Activated T-cell treated with anti-CD3 and anti-CD28 coated beads for 4 hours (primary cell): Measurements from ENCODE around the gene TPK1.
A peak's percentile ranks its signal among the peaks of the same experiment; 100 is the strongest.
"Not testable (repeated sequence)": the region's sequence is repeated elsewhere in the genome, so short reads cannot be mapped to it uniquely, and the experiment has no call there.

ENCODE experiments used
- DNase-seq: peaks from one replicate; pipeline ENCODE4 v3.0.0-alpha.2; 2020

Gene TPK1

GRCh38 chr7:144821067-144821466 lies 14.8 kb downstream of the TPK1 start:
- no peak for DNase-seq

DNA sequence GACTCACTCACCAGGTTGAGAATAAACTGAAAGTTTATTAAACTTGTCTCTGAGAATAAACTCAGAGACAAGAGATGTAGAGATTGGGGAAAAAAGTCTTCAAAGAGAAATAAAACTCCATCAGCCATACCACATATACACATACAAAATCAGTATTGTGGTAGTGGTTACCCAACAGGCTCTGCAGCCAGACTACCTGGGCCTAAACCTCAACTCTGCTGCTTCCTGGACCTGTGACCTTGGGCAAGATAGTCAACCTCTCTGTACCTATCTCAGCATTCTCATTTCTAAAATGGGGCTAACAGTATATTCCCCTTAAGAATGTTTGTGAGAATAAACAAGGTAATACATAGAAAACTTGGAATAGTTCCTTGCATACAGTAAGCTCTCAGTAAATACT lies 15.3 kb downstream of the TPK1 start:
- no peak for DNase-seq

GRCh38 chr7:144819566-144819965 lies 16.3 kb downstream of the TPK1 start:
- no peak for DNase-seq

GRCh38 chr7:144818511-144818910 lies 17.3 kb downstream of the TPK1 start:
- DNase-seq = peak; percentile 28

DNA sequence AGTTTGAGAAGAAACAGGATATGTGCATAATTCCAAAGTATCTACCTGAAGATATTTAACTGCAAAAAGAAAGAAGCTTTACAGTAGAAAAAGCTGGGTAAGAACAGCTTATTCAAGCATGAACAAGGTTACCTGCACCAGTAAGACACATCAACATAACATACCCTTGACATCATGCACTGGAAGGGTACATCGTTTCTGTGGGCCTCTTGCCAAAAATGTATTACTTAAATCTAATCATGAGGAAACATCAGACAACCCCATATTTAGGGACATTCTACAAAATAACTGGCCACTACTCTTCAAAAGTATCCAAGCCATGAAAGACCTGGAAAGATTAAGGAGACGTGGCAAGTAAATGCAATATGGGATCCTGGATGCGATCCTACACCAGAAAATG lies 18.9 kb downstream of the TPK1 start:
- DNase-seq = no peak

- DNase-seq = no peak
Observed at GRCh38 chr7:144814299-144814698, 21.6 kb downstream of the TPK1 start.

- DNase-seq = peak; percentile 32
Observed at GRCh38 chr7:144812379-144813283, 23.2 kb downstream of the TPK1 start.

DNA sequence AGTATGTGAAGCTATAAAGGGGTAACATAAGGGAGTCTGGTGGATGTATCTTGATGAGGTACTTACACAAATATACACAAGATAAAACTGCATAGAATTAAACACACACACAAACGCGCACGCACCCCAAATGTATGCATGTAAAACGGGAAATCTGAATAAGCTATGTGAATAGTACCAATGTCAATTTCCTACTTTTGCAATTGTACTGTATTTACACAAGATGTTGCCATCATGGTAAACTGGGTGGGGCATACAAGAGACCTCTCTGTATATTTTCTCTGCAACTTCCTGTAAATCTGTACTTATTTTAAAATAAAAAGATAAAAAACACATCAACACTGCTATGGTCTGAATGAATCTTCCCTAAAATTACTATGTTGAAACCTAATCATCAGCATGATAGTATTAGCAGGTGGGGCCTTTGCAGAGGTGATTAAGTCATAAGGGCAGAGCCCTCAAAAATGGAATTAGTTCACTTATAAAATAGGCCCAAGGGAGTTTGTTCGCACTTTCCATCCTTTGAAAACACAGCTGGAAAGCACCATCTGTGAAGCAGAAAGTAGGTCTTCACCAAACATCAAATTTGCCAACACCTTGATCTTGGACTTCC lies 30.1 kb downstream of the TPK1 start:
- no peak for DNase-seq

DNA sequence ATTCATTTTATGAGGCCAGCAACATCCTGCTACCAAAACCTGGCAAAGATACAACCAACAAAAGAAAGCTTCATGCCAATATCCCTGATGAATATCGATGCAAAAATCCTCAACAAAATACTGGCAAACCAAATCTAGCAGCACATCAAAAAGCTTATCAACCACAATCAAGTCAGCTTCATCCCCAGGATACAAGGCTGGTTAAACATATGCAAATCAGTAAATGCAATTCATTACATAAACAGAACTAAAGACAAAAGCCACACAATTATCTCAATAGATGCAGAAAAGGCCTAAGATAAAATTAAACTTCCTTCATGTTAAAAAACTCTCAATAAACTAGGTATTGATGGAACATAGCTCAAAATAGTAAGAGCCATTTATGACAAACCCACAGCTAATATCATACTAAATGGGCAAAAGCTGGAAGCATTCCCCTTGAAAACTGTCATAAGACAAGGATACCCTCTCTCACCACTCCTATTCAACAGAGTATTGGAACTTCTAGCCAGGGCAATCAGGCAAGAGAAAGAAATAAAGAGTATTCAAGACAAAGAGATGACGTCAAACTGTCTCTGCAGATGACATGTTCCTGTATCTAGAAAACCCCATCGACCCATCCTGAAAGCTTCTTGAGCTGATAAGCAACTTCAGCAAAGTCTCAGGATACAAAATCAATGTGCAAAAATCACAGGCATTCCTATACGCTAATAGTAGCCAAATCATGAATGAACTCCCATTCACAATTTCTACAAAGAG lies 35.0 kb downstream of the TPK1 start:
- not testable (repeated sequence) for DNase-seq

DNA sequence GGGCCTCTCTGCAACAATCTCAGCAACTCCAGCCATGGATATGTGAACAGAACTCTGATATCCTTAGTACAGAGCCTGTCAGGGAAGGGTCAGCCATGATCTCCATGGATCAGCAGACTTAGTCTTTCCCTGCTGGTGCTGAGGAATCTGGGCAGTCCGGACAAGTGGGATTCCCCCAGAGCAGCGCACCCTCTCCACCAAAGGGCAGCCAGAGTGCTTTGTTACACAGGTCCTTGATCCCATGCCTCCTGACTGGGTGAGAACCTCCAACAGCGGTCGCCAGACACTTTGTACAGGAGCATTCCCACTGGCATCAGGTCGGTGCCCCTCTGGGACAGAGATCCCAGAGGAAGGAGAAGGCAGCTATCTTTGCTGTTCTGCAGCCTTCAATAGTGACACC lies 38.9 kb downstream of the TPK1 start:
- DNase-seq = no peak

GRCh38 chr7:144792050-144792449 lies 43.8 kb downstream of the TPK1 start:
- DNase-seq = no peak

- no peak for DNase-seq
Observed at GRCh38 chr7:144791488-144791887, 44.4 kb downstream of the TPK1 start.

- no peak for DNase-seq
Observed at GRCh38 chr7:144787127-144787526, 48.7 kb downstream of the TPK1 start.

DNA sequence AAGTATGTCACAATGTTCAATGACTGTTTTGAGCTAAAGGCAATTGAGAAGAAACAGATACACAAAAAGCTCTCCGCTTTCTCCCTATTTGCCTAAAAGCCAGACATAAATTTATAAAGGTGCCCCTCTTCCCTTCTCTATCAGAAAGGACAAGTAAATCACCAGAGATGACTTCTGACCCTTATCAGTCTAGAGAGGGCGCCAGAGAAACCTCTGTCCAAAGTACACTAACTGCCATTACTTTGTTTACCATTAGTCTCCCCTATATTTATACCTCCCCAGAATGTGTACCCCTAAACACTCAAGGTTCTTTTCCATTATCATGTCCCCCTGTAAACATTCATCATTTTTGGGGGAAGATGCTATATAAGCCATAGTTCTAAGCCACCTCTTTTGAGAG lies 49.3 kb downstream of the TPK1 start:
- no peak for DNase-seq

GRCh38 chr7:144786079-144786478 lies 49.8 kb downstream of the TPK1 start:
- no peak for DNase-seq

- no peak for DNase-seq
Observed at GRCh38 chr7:144785521-144785920, 50.3 kb downstream of the TPK1 start.

GRCh38 chr7:144784943-144785342 lies 50.9 kb downstream of the TPK1 start:
- DNase-seq = no peak

DNA sequence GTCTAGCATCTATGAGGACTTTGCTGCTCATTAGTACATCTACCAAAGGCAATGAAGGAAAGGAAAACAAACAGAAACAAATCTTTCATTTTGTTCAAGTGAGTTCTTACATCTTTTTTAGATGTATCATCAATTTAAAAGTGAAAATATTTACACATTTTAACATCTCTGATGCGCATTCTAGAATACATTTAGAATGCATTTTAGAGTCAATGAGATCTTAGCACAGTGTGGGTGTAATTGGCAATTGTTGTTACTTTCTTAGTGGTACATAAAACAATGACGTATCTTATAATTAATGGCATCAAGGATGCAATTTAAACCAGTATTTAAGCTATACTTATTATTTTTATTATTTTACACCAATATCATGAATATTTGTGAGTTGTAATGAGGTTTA lies 51.4 kb downstream of the TPK1 start:
- no peak for DNase-seq

DNA sequence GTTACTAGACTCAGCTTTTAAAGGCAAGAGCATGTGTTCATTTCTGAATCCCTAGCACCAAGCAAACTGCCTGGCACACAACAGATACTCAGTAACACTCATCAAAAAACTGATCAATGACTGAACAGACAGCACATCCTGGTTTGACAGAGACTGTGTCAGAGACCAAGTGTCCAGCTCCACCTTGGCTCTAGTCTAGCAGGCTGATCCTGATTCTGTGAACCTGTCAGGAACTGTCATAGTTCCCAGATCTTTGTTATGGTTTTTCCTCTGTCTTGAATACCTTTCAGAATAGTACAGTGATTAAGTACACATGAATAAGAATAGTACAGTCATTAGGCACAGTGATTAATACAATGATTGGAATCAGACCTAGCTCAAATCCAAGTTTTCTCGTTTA lies 53.0 kb downstream of the TPK1 start:
- no peak for DNase-seq

GRCh38 chr7:144780071-144780608 lies 55.7 kb downstream of the TPK1 start:
- DNase-seq = no peak

DNA sequence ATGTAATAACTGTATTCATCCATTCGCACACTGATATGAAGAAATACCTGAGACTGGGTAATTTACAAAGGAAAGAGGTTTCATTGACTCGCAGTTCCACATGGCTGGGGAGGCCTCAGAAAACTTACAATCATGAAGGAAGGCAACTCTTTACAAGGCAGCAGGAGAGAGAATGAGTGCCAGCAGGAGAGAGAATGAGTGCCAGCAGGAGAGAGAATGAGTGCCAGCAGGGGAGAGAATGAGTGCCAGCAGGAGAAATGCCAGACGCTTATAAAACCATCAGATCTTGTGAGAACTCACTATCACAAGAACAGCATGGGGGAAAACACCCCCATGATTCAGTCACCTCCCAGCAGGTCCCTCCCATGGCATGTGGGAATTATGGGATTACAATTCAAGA lies 58.0 kb downstream of the TPK1 start:
- not testable (repeated sequence) for DNase-seq

GRCh38 chr7:144777005-144777839 lies 58.6 kb downstream of the TPK1 start:
- no peak for DNase-seq

GRCh38 chr7:144776447-144776846 lies 59.4 kb downstream of the TPK1 start:
- no peak for DNase-seq
